CD4-positive, CD25-positive, alpha-beta regulatory T cell (primary cell): ENCODE data around the gene SELENOS. TPM values are rescaled to one million over a fixed set of nuclear protein-coding genes. Genes with fewer than 3 reads are reported as not detected.

ENCODE experiments used
- ATAC-seq, 2 donors: fragments of 150-1000 bp; cut with Tn5 transposase; one replicate each; pipeline ENCODE4 v1.10.0; 2021; ENCODE audit warnings: low read depth in 2 of 2, moderate number of reproducible peaks in 2 of 2, moderate library complexity in 1 of 2
- DNase-seq, 3 donors: peaks; one replicate each; pipeline versions ENCODE4 v3.0.0 to v3.0.0-alpha.2; 2012 to 2022; ENCODE audit warnings: mixed read lengths in 1 of 3
- H3K27ac ChIP-seq: one replicate; pipeline ENCODE4 v1.7.0; 2013; ENCODE audit warnings: mild to moderate bottlenecking, low read length; ENCODE audit not compliant: insufficient read depth, poor library complexity, severe bottlenecking
- H3K27me3 ChIP-seq: one replicate; pipeline ENCODE4 v1.7.0; 2013; ENCODE audit warnings: low read length; ENCODE audit not compliant: control insufficient read depth, insufficient read depth
- H3K36me3 ChIP-seq: one replicate; pipeline ENCODE4 v1.7.0; 2013; ENCODE audit warnings: mild to moderate bottlenecking, low read length, moderate library complexity; ENCODE audit not compliant: control insufficient read depth, insufficient read depth
- H3K4me1 ChIP-seq: 2 replicates; pipeline ENCODE4 v1.7.0; 2013; ENCODE audit warnings: mild to moderate bottlenecking, low read length; ENCODE audit not compliant: insufficient read depth, control insufficient read depth, poor library complexity, severe bottlenecking
- H3K4me3 ChIP-seq: one replicate; pipeline ENCODE4 v1.7.0; 2013; ENCODE audit warnings: low read depth, mild to moderate bottlenecking, low read length, moderate library complexity
- H3K9me3 ChIP-seq, 2 experiments: 1 replicate in 1 of 2; 2 replicates in 1 of 2; pipeline ENCODE4 v1.7.0; 2013; ENCODE audit warnings: low read length in 2 of 2, mild to moderate bottlenecking in 1 of 2, moderate library complexity in 1 of 2; ENCODE audit not compliant: control insufficient read depth in 2 of 2
- H3K27ac Mint-ChIP-seq, 3 donors: one replicate each; pipeline ENCODE4 v1.8.0; 2020 to 2022; ENCODE audit warnings: mild to moderate bottlenecking in 3 of 3, mixed read lengths in 3 of 3, moderate library complexity in 2 of 3
- H3K27me3 Mint-ChIP-seq: one replicate; pipeline ENCODE4 v1.8.0; 2022; ENCODE audit warnings: mild to moderate bottlenecking, mixed read lengths
- H3K36me3 Mint-ChIP-seq: one replicate; pipeline ENCODE4 v1.8.0; 2020; ENCODE audit warnings: mixed read lengths
- H3K4me1 Mint-ChIP-seq, 4 donors: one replicate each; pipeline ENCODE4 v1.8.0; 2020 to 2022; ENCODE audit warnings: mixed read lengths in 4 of 4, mild to moderate bottlenecking in 1 of 4
- H3K4me3 Mint-ChIP-seq, 4 donors: one replicate each; pipeline ENCODE4 v1.8.0; 2020 to 2022; ENCODE audit warnings: mild to moderate bottlenecking in 4 of 4, mixed read lengths in 4 of 4, moderate library complexity in 3 of 4
- H3K9me3 Mint-ChIP-seq, 7 donors: one replicate each; pipeline ENCODE4 v1.8.0; 2020 to 2022; ENCODE audit warnings: mixed read lengths in 7 of 7, mild to moderate bottlenecking in 3 of 7, moderate library complexity in 2 of 7
- polyA plus RNA-seq, 4 donors: library from polyadenylated mRNA; unstranded; fragments of 300-500 nt; fragmentation: Illumina TruSeq; gene quantifications; one replicate each; pipeline ENCODE4 v1.2.3, GENCODE V29; 2021
- total RNA-seq: library from RNA; stranded (reverse); gene quantifications from one replicate; pipeline ENCODE4 v1.2.3, GENCODE V29; 2022

Gene SELENOS
- total and polyA plus RNA-seq, 5 donors from 2014 or later, result 32.3 to 72.5 (median 59.0) TPM

- H3K4me1 Mint-ChIP-seq, result peaks cover 52 to 95% (median 80%) of the 10 kb centered on the region in 4 donors
- Histone ChIP-seq H3K4me1 (peaks cover 89% of the 10 kb centered on the region), H3K27me3 (no peaks in the 10 kb centered on the region), H3K9me3 (no peaks in the 10 kb centered on the region), H3K27ac (peak overlapping the region; percentile 79), H3K4me3 (peak overlapping the region; percentile 70), H3K36me3 (no peaks in the 10 kb centered on the region)
- no peaks in the 10 kb centered on the region for H3K36me3 Mint-ChIP-seq
- H3K9me3 Mint-ChIP-seq, result no peaks in the 10 kb centered on the region
- no peak for ATAC-seq
- no peaks in the 10 kb centered on the region for H3K27me3 Mint-ChIP-seq
- peak overlapping the region; percentile 21 to 84 (median 70) for H3K4me3 Mint-ChIP-seq
- H3K27ac Mint-ChIP-seq, result peak overlapping the region; percentile 66 to 89 (median 87)
- DNase-seq, result no peak
Measured at GRCh38 chr15:101244036-101244781, 33.1 kb downstream of the SELENOS start.

- DNase-seq, result no peak
- Histone ChIP-seq H3K9me3 (no peaks in the 10 kb centered on the region), H3K27ac (peak overlapping the region; percentile 79), H3K4me3 (peak overlapping the region; percentile 81), H3K36me3 (no peaks in the 10 kb centered on the region), H3K27me3 (no peaks in the 10 kb centered on the region), H3K4me1 (peaks cover 91% of the 10 kb centered on the region)
- H3K4me3 Mint-ChIP-seq, result peak overlapping the region; percentile 64 to 85 (median 79)
- H3K9me3 Mint-ChIP-seq, result no peaks in the 10 kb centered on the region
- peaks cover 55 to 98% (median 83%) of the 10 kb centered on the region in 4 donors for H3K4me1 Mint-ChIP-seq
- H3K27me3 Mint-ChIP-seq, result no peaks in the 10 kb centered on the region
- no peaks in the 10 kb centered on the region for H3K36me3 Mint-ChIP-seq
- no peak for ATAC-seq
- peak overlapping the region; percentile 66 to 89 (median 87) for H3K27ac Mint-ChIP-seq
Measured at GRCh38 chr15:101243420-101243819, 33.9 kb downstream of the SELENOS start.

- DNase-seq (no peak), ATAC-seq (no peak)
- Mint-ChIP-seq H3K27me3 (no peaks in the 10 kb centered on the region), H3K9me3 (no peaks in the 10 kb centered on the region), H3K36me3 (no peaks in the 10 kb centered on the region), H3K4me3 (peak overlapping the region; percentile 64 to 85 (median 79)), H3K4me1 (peaks cover 55 to 96% (median 83%) of the 10 kb centered on the region in 4 donors), H3K27ac (peak overlapping the region; percentile 87 to 90 (median 87))
- Histone ChIP-seq H3K36me3 (no peaks in the 10 kb centered on the region), H3K4me3 (peak overlapping the region; percentile 81), H3K27me3 (no peaks in the 10 kb centered on the region), H3K27ac (peak overlapping the region; percentile 79), H3K9me3 (no peaks in the 10 kb centered on the region), H3K4me1 (peaks cover 87% of the 10 kb centered on the region)
Measured at GRCh38 chr15:101242999-101243336, 34.3 kb downstream of the SELENOS start.

GRCh38 chr15:101242160-101242998 is 34.9 kb downstream of the SELENOS start:
- Histone ChIP-seq H3K4me1 (peaks cover 88% of the 10 kb centered on the region), H3K36me3 (no peaks in the 10 kb centered on the region), H3K4me3 (peak overlapping the region; percentile 81), H3K9me3 (no peaks in the 10 kb centered on the region), H3K27me3 (no peaks in the 10 kb centered on the region), H3K27ac (peak overlapping the region; percentile 79)
- no peaks in the 10 kb centered on the region for H3K9me3 Mint-ChIP-seq
- peak overlapping the region; percentile 64 to 85 (median 79) for H3K4me3 Mint-ChIP-seq
- ATAC-seq (peak; percentile 86 to 87), DNase-seq (peak; percentile 60 to 82 (median 82))
- H3K27me3 Mint-ChIP-seq, result no peaks in the 10 kb centered on the region
- H3K4me1 Mint-ChIP-seq, result peaks cover 51 to 94% (median 78%) of the 10 kb centered on the region in 4 donors
- H3K36me3 Mint-ChIP-seq, result no peaks in the 10 kb centered on the region
- peak overlapping the region; percentile 87 to 90 (median 87) for H3K27ac Mint-ChIP-seq

- H3K4me3 Mint-ChIP-seq, result peak overlapping the region; percentile 7 to 75 (median 72)
- DNase-seq (no peak), ATAC-seq (no peak)
- Histone ChIP-seq H3K4me1 (peaks cover 68% of the 10 kb centered on the region), H3K36me3 (peaks cover 2% of the 10 kb centered on the region), H3K27ac (peak overlapping the region; percentile 74), H3K9me3 (no peaks in the 10 kb centered on the region), H3K4me3 (peak overlapping the region; percentile 73), H3K27me3 (no peaks in the 10 kb centered on the region)
- H3K9me3 Mint-ChIP-seq, result no peaks in the 10 kb centered on the region
- H3K4me1 Mint-ChIP-seq, result peaks cover 43 to 83% (median 63%) of the 10 kb centered on the region in 4 donors
- peak overlapping the region in 1 of 3 donors; percentile 91 for H3K27ac Mint-ChIP-seq
- H3K27me3 Mint-ChIP-seq, result no peaks in the 10 kb centered on the region
- H3K36me3 Mint-ChIP-seq, result no peaks in the 10 kb centered on the region
Measured at GRCh38 chr15:101240358-101240757, 36.9 kb downstream of the SELENOS start.

DNA sequence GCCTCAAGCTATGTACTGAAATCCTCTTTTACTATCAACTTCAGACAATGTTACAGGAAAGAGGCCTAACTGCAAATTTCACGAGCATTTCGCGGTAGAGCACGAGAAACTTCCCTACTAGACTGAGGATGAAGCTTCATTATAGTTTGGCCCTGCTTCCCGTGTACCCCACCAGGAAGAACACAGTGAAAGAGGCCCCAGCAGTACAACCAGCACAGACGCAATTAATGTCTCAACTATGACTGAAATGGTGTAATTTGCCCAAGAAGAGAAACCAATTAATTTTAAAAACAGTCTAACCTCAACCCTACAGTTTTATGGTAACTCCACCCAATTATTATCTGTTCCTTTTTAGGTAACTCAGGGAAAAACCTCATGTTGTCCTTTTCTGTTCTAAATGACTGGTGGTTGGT is 37.6 kb downstream of the SELENOS start:
- Mint-ChIP-seq H3K27ac (peak overlapping the region; percentile 90 to 91 (median 91)), H3K4me1 (peaks cover 39 to 76% (median 58%) of the 10 kb centered on the region in 4 donors), H3K9me3 (no peaks in the 10 kb centered on the region), H3K27me3 (peaks cover 4% of the 10 kb centered on the region), H3K4me3 (peak overlapping the region; percentile 66 to 75 (median 72)), H3K36me3 (peaks cover 5% of the 10 kb centered on the region)
- Histone ChIP-seq H3K4me3 (peak overlapping the region; percentile 73), H3K27me3 (no peaks in the 10 kb centered on the region), H3K4me1 (peaks cover 62% of the 10 kb centered on the region), H3K9me3 (no peaks in the 10 kb centered on the region), H3K36me3 (peaks cover 8% of the 10 kb centered on the region), H3K27ac (peak overlapping the region; percentile 74)
- ATAC-seq (no peak), DNase-seq (peak in 1 of 3 donors; percentile 62)

DNA sequence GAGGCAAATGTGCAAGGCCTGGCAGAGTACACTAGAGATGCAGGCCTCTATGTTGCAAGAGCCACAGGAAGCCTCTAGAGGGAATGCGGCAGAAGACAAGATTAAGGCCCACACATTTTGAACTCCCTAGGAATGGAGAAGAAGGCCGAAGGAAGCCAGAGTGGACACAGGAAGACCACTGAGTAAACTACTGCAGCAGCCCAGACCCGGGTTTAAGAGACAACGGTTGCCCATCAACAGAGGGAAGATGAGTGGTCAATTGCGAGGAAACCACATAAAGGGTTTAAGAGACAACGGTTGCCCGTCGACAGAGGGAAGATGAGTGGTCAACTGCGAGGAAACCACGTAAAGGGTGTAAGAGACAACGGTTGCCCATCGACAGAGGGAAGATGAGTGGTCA is 40.0 kb downstream of the SELENOS start:
- Mint-ChIP-seq H3K9me3 (no peaks in the 10 kb centered on the region), H3K4me3 (peak overlapping the region in 2 of 4 donors; percentile 24 to 47), H3K36me3 (peaks cover 22% of the 10 kb centered on the region), H3K27ac (peak overlapping the region in 1 of 3 donors; percentile 65), H3K4me1 (peaks cover 36 to 69% (median 52%) of the 10 kb centered on the region in 4 donors), H3K27me3 (peaks cover 4% of the 10 kb centered on the region)
- peaks cover 20% of the 10 kb centered on the region for H3K36me3 ChIP-seq
- H3K27ac ChIP-seq, result no peak overlapping the region
- DNase-seq (no peak), ATAC-seq (no peak)
- no peak overlapping the region for H3K4me3 ChIP-seq
- no peaks in the 10 kb centered on the region for H3K27me3 ChIP-seq
- peaks cover 37% of the 10 kb centered on the region for H3K4me1 ChIP-seq
- H3K9me3 ChIP-seq, result no peaks in the 10 kb centered on the region
